Stimulated activated CD8-positive, alpha-beta memory T cell treated with anti-CD3 and anti-CD28 coated beads, Interleukin-12 subunit alpha, Interleukin-12 subunit beta, amount 100 ng/mL, for 24 hours (primary cell): ENCODE measurements around the gene SKOR2.

Source experiments
- DNase-seq: peaks from one replicate; pipeline ENCODE4 v3.0.0-alpha.2; 2020; ENCODE audit errors: extremely low read depth

SKOR2 gene

GRCh38 chr18:47260120-47260923, 8.9 kb upstream of the SKOR2 start:
- DNase-seq, result no peak

DNA sequence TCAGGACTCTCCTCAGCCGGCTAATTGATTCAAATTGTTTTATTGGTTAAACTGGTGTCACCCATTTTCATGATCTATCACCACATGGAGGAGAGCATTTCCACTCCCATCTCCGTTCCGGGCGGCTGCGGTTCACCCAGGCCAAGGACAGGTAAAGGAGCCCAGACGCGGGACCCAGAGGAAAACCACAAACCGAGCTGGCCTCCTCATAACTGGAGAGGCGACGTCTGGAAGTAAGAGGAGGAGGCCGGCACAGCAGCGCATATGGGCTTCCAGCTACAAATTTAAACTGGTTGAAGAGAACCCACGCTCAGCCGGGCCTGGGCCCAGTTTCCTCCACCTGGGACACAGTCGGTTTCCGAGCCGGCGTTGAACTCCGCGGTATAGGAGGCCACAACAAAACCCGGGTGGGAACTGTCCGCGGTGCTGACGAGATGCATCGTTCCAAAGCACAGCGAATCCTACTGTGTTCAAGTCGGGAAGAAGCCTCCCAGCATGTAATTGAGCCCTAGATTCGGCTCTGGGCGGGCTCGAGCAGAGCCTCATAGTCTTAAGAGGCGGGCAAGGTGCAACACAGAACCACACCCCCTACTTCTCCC, 3.0 kb upstream of the SKOR2 start:
- no peak for DNase-seq

GRCh38 chr18:47253101-47253654, 1.7 kb upstream of the SKOR2 start:
- no peak for DNase-seq

DNA sequence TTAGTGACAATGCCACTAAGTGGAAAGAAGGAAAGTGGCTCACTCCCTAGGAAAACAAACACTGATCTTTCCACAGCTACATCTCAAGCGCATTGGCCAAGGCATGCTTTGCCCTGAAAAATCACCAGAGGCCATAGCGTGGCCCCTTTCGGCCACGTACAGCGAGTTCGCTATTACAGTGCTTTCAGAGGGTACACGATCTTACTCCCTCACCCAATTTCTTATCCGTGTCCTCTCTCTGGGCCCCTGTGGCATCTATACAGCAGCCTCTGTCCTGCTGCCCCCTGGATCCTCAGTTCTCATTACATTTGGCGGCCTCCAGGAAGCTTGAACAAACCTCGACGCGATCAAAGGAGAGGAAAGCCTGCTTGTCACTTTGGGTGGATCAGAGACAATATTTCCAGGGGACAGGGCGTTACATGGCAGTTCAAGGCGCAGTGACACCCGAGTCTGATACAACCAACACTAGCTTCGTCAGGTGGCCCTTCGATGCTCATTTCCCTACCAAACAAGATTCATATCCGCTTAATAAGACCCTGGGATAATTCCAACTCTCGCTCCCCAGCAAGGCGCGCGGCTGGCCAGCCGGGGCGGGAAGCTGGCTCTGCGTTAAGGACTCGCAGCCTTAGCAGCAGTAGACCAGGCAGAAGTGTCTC, 941 bp downstream of the SKOR2 start:
- DNase-seq, result no peak

- no peak for DNase-seq
These were observed 2.0 kb downstream of the SKOR2 start for GRCh38 chr18:47249314-47249981.

DNA sequence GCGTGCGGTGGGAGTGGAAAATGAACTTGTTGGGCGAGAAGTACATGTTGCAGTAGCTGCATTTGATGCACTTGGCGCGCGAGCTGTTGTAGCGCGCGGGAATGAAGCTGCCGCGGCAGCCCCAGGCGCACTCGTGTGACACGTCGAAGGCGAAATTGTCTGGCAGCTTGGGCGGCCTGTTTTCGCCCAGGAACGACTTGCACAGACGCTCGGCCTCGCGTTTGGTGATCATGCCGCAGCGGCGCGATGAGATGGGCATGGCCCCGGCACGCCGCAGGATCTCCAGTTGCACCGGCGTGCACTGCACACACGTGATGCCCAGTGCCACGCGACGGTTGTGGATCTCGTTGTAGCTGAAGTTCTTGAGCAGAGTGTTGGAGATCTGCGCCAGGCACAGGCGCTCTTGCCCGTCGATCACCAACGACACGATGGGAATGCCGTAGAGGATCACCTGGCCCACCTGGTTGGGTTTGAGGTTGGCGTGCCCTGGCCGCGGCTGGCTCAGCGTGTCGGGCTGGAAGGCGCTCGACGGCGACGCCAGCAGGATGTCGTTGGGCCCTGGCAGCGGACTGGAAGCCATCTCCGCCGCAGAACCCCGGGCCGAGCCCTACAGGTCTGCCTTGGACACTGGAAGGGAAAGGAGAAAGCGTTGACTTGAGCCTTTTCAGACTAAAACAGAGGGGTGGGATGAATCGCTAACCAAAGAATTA, 2.7 kb downstream of the SKOR2 start:
- DNase-seq, result no peak

- no peak for DNase-seq
These were observed 3.3 kb downstream of the SKOR2 start for GRCh38 chr18:47248115-47248603.

GRCh38 chr18:47247416-47248114, 3.9 kb downstream of the SKOR2 start:
- DNase-seq, result no peak

DNA sequence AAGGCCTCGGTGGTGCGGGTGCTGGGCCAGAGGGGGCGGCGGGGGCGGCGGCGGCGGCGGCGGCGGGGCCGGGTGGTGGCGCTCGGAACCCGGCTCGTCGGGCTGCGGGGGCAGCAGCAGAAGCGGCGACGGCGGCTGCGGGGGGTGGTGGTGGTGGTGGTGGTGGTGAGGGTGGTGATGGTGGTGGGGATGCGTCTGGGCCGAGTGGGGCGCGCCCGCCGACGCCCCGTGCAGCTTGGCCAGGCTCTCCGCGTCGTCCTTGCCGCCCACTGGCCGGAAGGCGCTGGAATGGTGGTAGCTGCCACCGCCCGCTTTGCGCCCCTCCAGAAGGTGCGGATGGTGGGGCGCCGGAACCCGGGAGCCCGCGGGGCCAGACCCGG, 4.4 kb downstream of the SKOR2 start:
- no peak for DNase-seq

- no peak for DNase-seq
These were observed 5.2 kb downstream of the SKOR2 start for GRCh38 chr18:47246027-47246971.

DNA sequence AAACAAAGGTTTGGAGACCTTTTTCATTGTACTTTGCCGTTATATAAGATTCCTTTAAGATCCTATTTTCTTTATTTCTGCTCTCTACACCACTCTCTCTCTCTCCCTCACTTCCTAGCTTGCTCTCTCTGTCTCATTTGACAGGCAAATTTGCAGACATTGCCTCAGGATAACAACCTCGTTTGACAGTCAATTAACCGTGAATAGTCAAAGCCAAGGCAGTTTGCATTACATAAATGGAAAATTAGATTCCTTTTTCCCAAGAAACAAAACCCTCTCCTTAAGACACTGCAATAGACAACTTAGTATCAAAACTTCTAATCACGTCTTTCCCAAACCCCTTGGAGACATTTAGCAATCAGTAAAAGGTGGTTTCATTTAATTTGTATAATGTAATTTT, 7.4 kb downstream of the SKOR2 start:
- DNase-seq, result no peak

DNA sequence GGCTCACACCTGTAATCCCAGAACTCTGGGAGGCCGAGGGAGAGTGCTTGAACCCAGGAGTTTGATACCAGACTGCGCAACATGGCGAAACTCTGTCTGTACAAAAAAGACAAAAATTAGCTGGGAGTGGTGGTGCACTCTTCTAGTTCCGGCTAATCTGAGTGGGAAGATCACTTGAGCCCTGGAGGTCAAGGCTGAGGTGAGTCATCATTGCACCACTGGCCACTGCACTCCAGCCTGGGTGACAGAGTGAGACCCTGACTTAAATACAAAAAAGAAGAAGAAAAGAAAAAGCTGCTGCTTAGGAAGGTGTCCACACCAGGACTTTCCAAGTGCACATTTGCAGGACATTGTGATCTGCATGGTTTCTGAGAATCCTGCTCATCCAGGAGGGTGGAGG, 16.4 kb downstream of the SKOR2 start:
- no peak for DNase-seq

GRCh38 chr18:47226660-47227059, 24.8 kb downstream of the SKOR2 start:
- no peak for DNase-seq

- DNase-seq, result no peak
These were observed 35.8 kb downstream of the SKOR2 start for GRCh38 chr18:47215554-47216138.

- DNase-seq, result no peak
These were observed 42.3 kb downstream of the SKOR2 start for GRCh38 chr18:47209171-47209570.

GRCh38 chr18:47206945-47207637, 44.4 kb downstream of the SKOR2 start:
- DNase-seq, result no peak

DNA sequence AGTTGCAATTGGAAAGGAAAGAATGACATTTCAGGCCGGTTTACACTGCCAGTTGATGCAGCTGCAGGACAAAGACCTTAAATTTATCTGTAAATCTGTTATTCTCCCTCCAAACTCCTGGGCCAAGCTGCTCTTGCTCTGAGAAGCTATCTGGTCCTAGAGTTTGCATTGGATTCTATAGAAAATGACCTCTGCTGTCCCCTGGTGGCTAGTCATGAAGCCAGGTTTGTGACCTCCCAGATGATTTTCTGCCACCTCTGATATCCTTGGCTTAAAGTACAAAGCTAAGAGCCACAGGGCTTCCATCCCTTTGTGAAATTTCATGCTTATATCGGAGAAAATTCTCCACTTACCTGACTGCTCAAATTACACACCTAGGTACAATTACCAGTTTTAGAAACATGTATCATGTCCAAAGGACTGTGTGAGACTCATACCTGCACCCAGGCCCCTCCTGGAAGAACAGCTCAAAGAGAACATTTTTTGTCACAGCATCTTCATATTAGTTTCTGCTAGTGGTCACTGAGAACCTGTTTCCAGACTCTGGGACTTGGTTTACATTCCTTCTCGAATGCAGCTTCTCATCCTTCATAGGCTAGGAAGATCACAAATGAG, 46.4 kb downstream of the SKOR2 start:
- DNase-seq, result no peak
